HG03439 (cell line): ENCODE measurements around the gene IRGC.
"Not testable (repeated sequence)": the region's sequence is repeated elsewhere in the genome, so short reads cannot be mapped to it uniquely, and the experiment has no call there.

Experiments used
- ATAC-seq: cut with Tn5 transposase; IDR thresholded peaks from one replicate; pipeline ENCODE4 v1.9.1; 2021; ENCODE audit warnings: mild to moderate bottlenecking, moderate library complexity; ENCODE audit not compliant: unreplicated experiment

The IRGC gene, protein sequence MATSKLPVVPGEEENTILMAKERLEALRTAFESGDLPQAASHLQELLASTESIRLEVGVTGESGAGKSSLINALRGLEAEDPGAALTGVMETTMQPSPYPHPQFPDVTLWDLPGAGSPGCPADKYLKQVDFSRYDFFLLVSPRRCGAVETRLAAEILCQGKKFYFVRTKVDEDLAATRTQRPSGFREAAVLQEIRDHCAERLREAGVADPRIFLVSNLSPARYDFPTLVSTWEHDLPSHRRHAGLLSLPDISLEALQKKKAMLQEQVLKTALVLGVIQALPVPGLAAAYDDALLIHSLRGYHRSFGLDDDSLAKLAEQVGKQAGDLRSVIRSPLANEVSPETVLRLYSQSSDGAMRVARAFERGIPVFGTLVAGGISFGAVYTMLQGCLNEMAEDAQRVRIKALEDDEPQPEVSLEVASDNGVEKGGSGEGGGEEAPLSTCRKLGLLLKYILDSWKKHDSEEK

GRCh38 chr19:43715776-43716175 is at the start of gene IRGC:
TSS of gene IRGC (plus strand) at chr19:43716076. CDS start at chr19:43718559, 2,483 bp downstream.
- ATAC-seq = no peak

DNA sequence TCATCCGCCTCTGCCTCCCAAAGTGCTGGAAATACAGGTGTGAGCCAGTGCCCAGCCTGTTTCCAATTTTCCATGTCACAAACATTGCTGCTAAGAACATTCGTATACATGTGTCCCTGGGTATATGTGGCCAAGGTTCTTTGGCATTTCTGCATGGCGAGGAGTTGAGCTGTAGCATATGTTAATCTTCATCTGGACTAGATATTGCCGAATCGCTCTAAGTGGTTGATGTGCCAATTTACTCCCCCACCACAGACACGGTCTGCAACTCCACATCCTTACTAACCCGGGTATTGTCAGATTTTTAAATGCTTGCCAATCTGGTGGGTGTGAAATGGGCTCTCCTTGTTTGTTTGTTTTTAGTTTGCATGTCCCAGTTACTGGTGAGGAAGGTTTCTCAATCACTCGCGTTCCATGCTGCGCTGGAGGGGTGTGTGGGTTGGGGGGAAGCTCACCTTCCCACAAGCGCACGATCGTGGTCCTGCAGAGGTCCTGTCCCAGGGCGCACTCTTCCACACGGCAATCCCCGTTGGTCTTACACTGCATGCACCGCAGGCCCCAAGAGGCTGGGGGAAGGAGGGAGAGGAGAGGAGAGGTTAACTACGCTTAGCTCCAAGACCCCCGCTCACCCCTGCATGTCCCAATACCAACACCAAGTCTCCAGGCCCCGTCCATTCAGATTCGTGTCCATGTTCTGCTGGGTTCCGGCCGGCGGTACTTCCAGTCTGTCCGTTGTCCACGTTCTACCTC is 48.6 kb upstream of the IRGC start:
- no peak for ATAC-seq

- no peak for ATAC-seq
Measured at GRCh38 chr19:43667876-43668405, 47.9 kb upstream of the IRGC start.

DNA sequence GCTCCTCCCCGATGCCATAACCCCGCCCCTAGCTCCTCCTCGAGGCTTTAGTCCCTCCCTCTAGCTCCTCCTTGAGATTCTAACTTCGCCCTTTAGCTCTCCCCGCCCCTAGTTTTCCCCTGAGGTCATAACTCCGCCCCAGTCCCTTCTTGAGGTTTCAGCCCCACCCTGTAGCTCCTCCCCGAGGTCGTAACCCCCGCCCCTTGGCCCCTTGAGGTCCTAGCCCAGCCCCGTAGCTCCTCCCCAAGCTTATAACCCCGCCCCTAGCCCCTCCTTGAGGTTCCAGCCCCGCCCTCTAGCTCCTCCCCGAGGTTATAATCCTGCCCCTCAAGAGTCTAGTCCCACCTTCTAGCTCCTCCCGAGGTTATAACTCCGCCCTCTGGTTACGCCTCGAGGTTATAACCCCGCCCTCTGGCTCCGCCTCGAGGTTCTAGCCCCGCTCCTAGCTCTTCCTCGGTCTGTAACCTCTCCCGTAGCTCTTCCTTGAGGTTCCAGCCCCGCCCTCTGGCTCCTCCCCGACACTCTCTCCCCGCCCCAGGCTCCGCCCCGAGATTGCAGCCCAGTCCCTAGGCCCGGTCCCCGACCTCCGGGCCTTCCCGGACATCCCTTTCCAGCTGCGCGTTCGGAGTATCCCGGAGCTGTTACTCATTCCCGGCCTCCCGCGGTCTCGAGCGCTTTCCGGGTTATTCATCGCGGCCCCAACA is 47.3 kb upstream of the IRGC start:
- ATAC-seq = peak; percentile 90

- no peak for ATAC-seq
Measured at GRCh38 chr19:43672061-43672679, 43.7 kb upstream of the IRGC start.

DNA sequence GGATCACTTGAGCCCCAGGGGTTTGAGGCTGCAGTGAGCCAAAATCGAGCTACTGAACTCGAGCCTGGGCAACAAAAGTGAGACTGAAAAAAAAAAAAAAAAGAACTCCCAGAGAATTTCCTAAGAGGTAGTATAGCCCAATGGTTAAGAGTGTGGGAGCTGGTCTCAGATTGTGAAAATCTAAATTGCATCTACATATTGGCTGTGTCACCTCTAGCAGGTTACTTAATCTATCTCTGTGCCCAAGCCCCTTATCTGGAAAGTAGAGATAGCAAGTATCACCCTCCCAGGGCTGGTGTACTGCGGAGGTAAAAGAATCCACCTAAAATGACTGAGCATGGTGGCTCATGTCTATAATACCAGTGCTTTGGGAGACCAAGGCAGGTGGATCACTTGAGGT is 42.2 kb upstream of the IRGC start:
- no peak for ATAC-seq

GRCh38 chr19:43674183-43674582 is 41.7 kb upstream of the IRGC start:
- ATAC-seq = no peak

GRCh38 chr19:43674596-43674995 is 41.3 kb upstream of the IRGC start:
- ATAC-seq = no peak

DNA sequence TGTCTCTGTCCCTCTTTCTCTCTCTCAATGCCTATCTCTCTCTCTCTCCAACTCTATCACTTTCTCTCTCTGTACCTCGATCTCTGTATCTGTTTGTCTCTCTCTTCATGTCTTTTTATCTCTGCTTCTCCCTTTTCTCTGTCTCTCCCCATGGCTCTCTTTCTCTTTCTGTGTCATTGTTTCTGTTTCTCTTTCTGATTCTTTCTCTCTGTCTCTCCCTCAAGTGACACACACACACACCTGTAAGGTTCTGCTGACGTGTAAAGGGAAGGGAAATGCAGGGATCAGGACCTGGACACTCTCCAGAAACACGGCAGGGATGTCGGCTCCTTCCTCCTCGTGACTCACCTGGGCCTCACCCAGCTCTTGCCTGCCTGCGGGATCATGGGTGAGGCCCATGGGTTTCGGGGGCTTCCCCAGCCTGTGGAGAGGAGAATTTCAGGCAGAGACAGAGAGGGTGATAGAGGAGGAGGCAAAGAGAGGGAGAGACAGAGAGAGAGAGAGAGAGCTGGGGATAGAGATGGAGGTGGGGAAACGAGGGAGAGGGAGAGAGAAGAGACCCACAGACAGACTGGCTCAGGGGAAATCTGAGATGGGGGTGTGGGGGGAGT is 40.5 kb upstream of the IRGC start:
- no peak for ATAC-seq

DNA sequence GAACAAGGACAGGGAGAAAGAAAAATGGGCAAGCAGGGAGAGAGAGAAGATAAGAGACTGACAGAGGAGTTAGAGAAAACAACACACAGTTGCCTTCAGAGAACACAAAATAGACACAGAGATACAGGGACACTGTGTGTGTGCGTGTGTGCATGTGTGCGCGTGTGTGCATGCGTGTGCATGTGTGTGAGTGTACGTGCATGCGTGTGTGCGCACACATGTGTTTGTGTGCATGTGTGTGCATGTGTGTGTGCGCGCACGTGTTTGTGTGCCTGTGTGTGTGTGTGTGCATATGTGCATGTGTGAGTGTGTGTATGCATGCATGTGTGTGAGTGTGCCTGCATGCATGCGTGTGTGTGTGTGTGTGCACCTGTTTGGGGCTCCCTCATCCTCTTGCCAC is 40.0 kb upstream of the IRGC start:
- no peak for ATAC-seq

DNA sequence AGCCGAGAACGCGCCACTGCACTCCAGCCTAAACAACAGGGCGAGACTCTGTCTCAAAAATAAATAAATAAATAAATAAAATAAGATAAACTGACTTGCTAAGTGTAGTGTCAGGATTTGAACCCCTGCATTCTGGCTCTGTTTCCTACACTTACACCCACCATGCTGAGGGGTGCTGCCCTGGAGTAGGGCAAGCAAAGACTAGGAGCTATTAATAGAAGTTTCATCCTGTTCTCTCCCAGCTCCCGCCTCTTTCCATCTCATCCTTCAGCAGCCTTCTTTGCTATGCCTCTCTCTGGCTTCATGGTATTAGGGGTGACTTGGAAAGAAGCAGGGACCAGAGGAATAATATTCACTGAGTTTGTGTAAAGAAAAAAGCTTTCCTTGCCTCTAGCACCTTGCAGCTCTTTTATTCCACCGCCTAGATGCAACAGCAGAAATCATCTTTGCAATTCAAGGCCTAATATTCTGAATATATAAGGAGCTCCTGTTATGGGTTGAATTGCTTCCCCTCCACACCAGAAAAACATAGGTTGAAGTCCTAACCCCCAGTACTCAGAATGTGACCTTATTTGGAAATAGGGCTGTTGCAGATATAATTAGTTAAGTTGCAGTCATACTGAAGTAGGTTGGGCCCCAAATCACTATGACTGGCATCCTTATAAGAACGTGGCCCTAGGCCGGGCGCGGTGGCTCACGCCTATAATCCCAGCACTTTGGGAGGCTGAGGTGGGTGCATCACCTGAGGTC is 37.2 kb upstream of the IRGC start:
- no peak for ATAC-seq

DNA sequence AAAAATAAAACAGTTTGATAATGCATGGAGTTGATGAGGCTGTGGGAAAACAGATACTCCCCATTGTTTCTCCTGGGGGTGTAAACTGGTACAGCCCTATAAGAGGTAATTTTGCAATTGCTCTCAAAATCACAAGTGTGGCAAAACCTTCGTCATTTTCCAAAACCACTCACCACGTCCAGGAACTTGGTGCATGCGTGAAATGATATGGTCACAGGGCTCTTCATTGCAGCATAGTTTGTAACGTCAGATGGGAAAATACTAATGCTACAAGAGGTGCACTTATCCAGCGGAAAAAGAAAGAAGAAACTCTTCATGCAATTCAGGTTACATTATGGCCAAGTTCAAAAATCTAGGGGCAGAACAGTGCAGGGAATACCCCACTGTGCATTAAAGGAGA is 34.1 kb upstream of the IRGC start:
- ATAC-seq = no peak

- ATAC-seq = not testable (repeated sequence)
Measured at GRCh38 chr19:43682269-43682668, 33.6 kb upstream of the IRGC start.

DNA sequence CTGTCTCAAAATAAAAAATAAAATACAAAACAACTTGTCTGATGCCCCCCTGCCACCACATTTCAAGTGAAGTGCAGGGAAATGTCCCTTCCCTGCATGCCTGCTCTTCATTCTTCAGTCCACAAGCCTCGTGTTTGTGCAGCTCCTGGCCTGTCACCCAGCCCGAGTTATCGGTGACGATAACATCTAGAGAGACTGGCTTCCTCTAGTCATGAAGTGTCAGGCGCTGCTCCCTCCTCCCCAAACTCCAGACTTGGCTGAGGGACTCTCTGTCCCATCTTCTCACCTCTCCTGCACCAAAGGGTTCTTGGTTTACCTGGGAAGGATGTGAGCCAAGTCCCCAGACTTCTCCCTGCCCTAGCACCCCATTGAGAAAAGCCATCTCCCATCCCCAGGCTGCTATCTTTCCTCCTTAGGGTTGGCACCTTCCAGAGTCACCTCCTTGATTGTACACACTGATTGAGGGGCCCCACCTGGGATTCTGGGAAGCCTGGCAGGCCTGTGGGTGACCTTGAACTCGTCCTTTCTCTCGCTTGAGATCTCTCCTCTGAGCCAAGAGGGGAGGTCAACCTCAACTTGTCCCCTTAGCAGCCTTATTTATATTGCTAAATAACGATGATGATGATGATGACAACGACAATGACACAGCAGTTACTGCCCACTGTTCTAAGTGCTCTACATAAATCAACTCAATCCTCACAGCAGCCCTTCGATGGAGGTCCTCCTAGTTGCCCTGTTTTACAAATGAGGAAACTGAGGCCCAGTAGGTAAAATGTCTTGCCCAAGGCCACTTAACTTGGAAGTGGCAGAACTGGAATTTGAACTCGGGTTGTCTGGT is 32.8 kb upstream of the IRGC start:
- ATAC-seq = no peak

GRCh38 chr19:43683905-43684304 is 32.0 kb upstream of the IRGC start:
- no peak for ATAC-seq

DNA sequence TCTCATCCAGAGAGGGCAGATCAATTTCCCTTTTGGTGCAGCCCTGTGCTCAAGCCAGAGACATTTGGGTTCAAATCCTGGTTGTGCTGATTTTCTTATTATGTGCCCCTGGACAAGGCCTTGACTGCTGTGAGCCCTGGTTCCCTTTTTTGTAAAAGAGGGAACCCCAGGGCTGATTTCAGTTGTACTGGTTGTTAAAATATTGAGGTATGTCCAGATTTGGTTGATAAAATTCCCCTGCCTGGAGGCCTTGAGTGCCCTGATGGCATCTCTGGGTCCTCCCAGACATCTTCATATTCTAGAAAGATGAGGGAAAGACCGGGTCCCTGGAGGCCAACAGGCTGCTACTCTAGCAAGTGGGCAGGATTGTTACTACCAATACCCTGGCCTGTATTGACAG is 31.6 kb upstream of the IRGC start:
- no peak for ATAC-seq

- no peak for ATAC-seq
Measured at GRCh38 chr19:43687660-43687997, 28.2 kb upstream of the IRGC start.

- no peak for ATAC-seq
Measured at GRCh38 chr19:43688059-43688701, 27.7 kb upstream of the IRGC start.
